HG02973 (cell line): ENCODE results near the gene ACVR2B.

Experiments used
- ATAC-seq: cut with Tn5 transposase; IDR thresholded peaks from one replicate; pipeline ENCODE4 v1.9.1; 2021; ENCODE audit warnings: moderate library complexity; ENCODE audit not compliant: unreplicated experiment

ACVR2B gene

GRCh38 chr3:38457111-38458003 is 3.7 kb downstream of the ACVR2B start:
- ATAC-seq, result no peak

GRCh38 chr3:38458796-38459498 is 5.3 kb downstream of the ACVR2B start:
- ATAC-seq, result no peak

- ATAC-seq, result no peak
Measured at GRCh38 chr3:38459499-38460048, 5.9 kb downstream of the ACVR2B start.

GRCh38 chr3:38460377-38461270 is 6.9 kb downstream of the ACVR2B start:
- ATAC-seq, result no peak

GRCh38 chr3:38465588-38466154 is 12.0 kb downstream of the ACVR2B start:
- no peak for ATAC-seq

- no peak for ATAC-seq
Measured at GRCh38 chr3:38468765-38469164, 15.1 kb downstream of the ACVR2B start.

- ATAC-seq, result no peak
Measured at GRCh38 chr3:38469852-38470251, 16.2 kb downstream of the ACVR2B start.

- no peak for ATAC-seq
Measured at GRCh38 chr3:38471260-38471857, 17.7 kb downstream of the ACVR2B start.

GRCh38 chr3:38472342-38472741 is 18.7 kb downstream of the ACVR2B start:
- ATAC-seq, result no peak

- ATAC-seq, result no peak
Measured at GRCh38 chr3:38473229-38473628, 19.5 kb downstream of the ACVR2B start.

- no peak for ATAC-seq
Measured at GRCh38 chr3:38474928-38475605, 21.4 kb downstream of the ACVR2B start.

GRCh38 chr3:38475716-38476115 is 22.0 kb downstream of the ACVR2B start:
- no peak for ATAC-seq

- ATAC-seq, result no peak
Measured at GRCh38 chr3:38476157-38476756, 22.6 kb downstream of the ACVR2B start.

GRCh38 chr3:38477057-38477820 is 23.5 kb downstream of the ACVR2B start:
- ATAC-seq, result no peak

- ATAC-seq, result no peak
Measured at GRCh38 chr3:38477839-38478450, 24.3 kb downstream of the ACVR2B start.

- no peak for ATAC-seq
Measured at GRCh38 chr3:38478901-38479300, 25.2 kb downstream of the ACVR2B start.

- ATAC-seq, result no peak
Measured at GRCh38 chr3:38479431-38480092, 25.9 kb downstream of the ACVR2B start.

- ATAC-seq, result no peak
Measured at GRCh38 chr3:38480093-38480445, 26.4 kb downstream of the ACVR2B start.
